Stimulated activated CD8-positive, alpha-beta memory T cell treated with anti-CD3 and anti-CD28 coated beads, Interleukin-4, amount 100 ng/mL, for 24 hours (primary cell): ENCODE data around the gene FAM20C.

ENCODE experiments used
- DNase-seq: peaks from one replicate; pipeline ENCODE4 v3.0.0-alpha.2; 2020; ENCODE audit warnings: low read depth

FAM20C gene

GRCh38 chr7:272631-273030 is 80.3 kb downstream of the FAM20C start:
- DNase-seq, result no peak

GRCh38 chr7:273327-273726 is 81.0 kb downstream of the FAM20C start:
- no peak for DNase-seq

GRCh38 chr7:274266-274665 is 81.9 kb downstream of the FAM20C start:
- no peak for DNase-seq

GRCh38 chr7:276230-276835 is 84.0 kb downstream of the FAM20C start:
- DNase-seq, result no peak

- DNase-seq, result no peak
Measured at GRCh38 chr7:277228-277627, 84.9 kb downstream of the FAM20C start.

GRCh38 chr7:278081-278480 is 85.7 kb downstream of the FAM20C start:
- no peak for DNase-seq

GRCh38 chr7:279821-280220 is 87.5 kb downstream of the FAM20C start:
- no peak for DNase-seq

- no peak for DNase-seq
Measured at GRCh38 chr7:280461-280860, 88.1 kb downstream of the FAM20C start.

GRCh38 chr7:281637-282036 is 89.3 kb downstream of the FAM20C start:
- DNase-seq, result no peak

- no peak for DNase-seq
Measured at GRCh38 chr7:282621-283020, 90.2 kb downstream of the FAM20C start.

- DNase-seq, result no peak
Measured at GRCh38 chr7:284762-285722, 92.7 kb downstream of the FAM20C start.

- no peak for DNase-seq
Measured at GRCh38 chr7:285731-286130, 93.4 kb downstream of the FAM20C start.

GRCh38 chr7:286266-286665 is 93.9 kb downstream of the FAM20C start:
- no peak for DNase-seq

- DNase-seq, result no peak
Measured at GRCh38 chr7:288671-289101, 96.3 kb downstream of the FAM20C start.

GRCh38 chr7:289209-289755 is 96.9 kb downstream of the FAM20C start:
- no peak for DNase-seq

- DNase-seq, result no peak
Measured at GRCh38 chr7:289756-290553, 97.6 kb downstream of the FAM20C start, which contains the start of gene FOXL3. Gene FOXL3 (plus strand): TSS chr7:290170. CDS start chr7:290170, 0 bp downstream.

GRCh38 chr7:290554-291372 is 98.4 kb downstream of the FAM20C start:
- DNase-seq, result no peak

GRCh38 chr7:291373-292092 is 99.2 kb downstream of the FAM20C start:
- no peak for DNase-seq

- no peak for DNase-seq
Measured at GRCh38 chr7:292226-292625, 99.9 kb downstream of the FAM20C start.

GRCh38 chr7:292826-293225 is 100.5 kb downstream of the FAM20C start:
- no peak for DNase-seq
